ENCODE measurements around the gene TTI1.

DNA sequence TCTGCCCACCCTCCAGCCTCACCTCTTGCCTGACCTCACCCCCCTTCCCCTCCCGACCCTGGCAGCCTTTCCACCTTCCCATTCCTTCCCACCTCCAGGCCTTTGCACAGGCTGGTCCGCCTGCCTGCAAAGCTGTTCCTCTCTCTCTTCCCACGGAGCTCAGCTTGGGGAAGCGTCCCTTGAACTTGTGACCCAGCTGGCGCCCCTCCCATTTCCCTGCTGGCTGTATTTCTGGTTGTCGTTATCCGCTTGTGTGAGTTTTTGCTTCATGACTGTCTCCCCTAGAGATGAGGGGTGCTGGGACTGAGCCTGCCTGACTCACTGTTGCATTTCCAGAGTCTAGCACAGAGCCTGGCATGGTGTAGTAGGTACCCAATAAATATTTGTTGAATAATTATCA, 97.8 kb downstream of the TTI1 start:
- TF ChIP-seq, protein P1, sequence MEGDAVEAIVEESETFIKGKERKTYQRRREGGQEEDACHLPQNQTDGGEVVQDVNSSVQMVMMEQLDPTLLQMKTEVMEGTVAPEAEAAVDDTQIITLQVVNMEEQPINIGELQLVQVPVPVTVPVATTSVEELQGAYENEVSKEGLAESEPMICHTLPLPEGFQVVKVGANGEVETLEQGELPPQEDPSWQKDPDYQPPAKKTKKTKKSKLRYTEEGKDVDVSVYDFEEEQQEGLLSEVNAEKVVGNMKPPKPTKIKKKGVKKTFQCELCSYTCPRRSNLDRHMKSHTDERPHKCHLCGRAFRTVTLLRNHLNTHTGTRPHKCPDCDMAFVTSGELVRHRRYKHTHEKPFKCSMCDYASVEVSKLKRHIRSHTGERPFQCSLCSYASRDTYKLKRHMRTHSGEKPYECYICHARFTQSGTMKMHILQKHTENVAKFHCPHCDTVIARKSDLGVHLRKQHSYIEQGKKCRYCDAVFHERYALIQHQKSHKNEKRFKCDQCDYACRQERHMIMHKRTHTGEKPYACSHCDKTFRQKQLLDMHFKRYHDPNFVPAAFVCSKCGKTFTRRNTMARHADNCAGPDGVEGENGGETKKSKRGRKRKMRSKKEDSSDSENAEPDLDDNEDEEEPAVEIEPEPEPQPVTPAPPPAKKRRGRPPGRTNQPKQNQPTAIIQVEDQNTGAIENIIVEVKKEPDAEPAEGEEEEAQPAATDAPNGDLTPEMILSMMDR (IDR thresholded peaks at IDR 0.05): no peak
- TF ChIP-seq POLR2A (IDR thresholded peaks at IDR 0.05): no peak
